SH-SY5Y (cell line): ENCODE data around the gene PIP5K1C.

Source experiments
- GATA2 ChIP-seq: IDR thresholded peaks from 2 replicates; pipeline ENCODE4 v1.6.1; 2011; ENCODE audit warnings: mild to moderate bottlenecking, low read depth, low read length
- GATA3 ChIP-seq: IDR thresholded peaks from 2 replicates; pipeline ENCODE4 v1.6.1; 2011; ENCODE audit warnings: low read depth, mild to moderate bottlenecking, low read length, moderate library complexity

- TF ChIP-seq GATA3: no peak
- TF ChIP-seq GATA2: no peak
Measured at GRCh38 chr19:3644351-3645066, 55.8 kb downstream of the PIP5K1C start.
